GM23338 (cell line): Measurements from ENCODE around the gene EFR3B. TPM values are rescaled to one million over a fixed set of nuclear protein-coding genes. Genes with fewer than 3 reads are reported as not detected.

Source experiments
- ATAC-seq: fragments of 200-7000 bp; cut with Tn5 transposase; 3 replicates; pipeline ENCODE4 v1.9.1; 2020
- DNase-seq: peaks from one replicate; pipeline ENCODE4 v3.0.0-alpha.2; 2015; ENCODE audit warnings: low spot score
- H2AFZ ChIP-seq: fragments of 200-600 bp; sonication (generic); 2 replicates; pipeline ENCODE4 v1.8.0; 2016; ENCODE audit warnings: antibody characterized with exemption, mild to moderate bottlenecking, moderate library complexity
- H3F3A ChIP-seq: fragments of 200-600 bp; sonication (generic); replicated peaks from 2 replicates; pipeline ENCODE4 v1.8.0; 2017; ENCODE audit warnings: antibody characterized with exemption, mixed run types, low read depth
- H3K27ac ChIP-seq: fragments of 200-600 bp; sonication (generic); 2 replicates; pipeline ENCODE4 v1.6.1; 2016; ENCODE audit warnings: low read depth
- H3K27me3 ChIP-seq: fragments of 200-600 bp; sonication (generic); 2 replicates; pipeline ENCODE4 v1.8.0; 2016; ENCODE audit warnings: mild to moderate bottlenecking, mixed run types, moderate library complexity; ENCODE audit not compliant: insufficient read depth
- H3K36me3 ChIP-seq: fragments of 200-600 bp; sonication (generic); 2 replicates; pipeline ENCODE4 v1.8.0; 2016; ENCODE audit warnings: mild to moderate bottlenecking; ENCODE audit not compliant: insufficient read depth
- H3K4me1 ChIP-seq: fragments of 200-600 bp; sonication (generic); 2 replicates; pipeline ENCODE4 v1.8.0; 2016; ENCODE audit warnings: mild to moderate bottlenecking, moderate library complexity; ENCODE audit not compliant: insufficient read depth
- H3K4me2 ChIP-seq: fragments of 200-600 bp; sonication (generic); 2 replicates; pipeline ENCODE4 v1.7.1; 2017; ENCODE audit warnings: mixed run types
- H3K4me3 ChIP-seq: fragments of 200-600 bp; sonication (generic); 2 replicates; pipeline ENCODE4 v1.6.1; 2016; ENCODE audit warnings: mixed run types
- H3K79me2 ChIP-seq: fragments of 200-600 bp; sonication (generic); replicated peaks from 2 replicates; pipeline ENCODE4 v1.8.0; 2017; ENCODE audit warnings: mild to moderate bottlenecking; ENCODE audit not compliant: insufficient read depth
- H3K9me2 ChIP-seq: fragments of 200-600 bp; sonication (generic); 2 replicates; pipeline ENCODE4 v1.8.0; 2017; ENCODE audit not compliant: insufficient read depth
- H4K20me1 ChIP-seq: fragments of 200-600 bp; sonication (generic); replicated peaks from 2 replicates; pipeline ENCODE4 v1.8.0; 2017; ENCODE audit warnings: mild to moderate bottlenecking; ENCODE audit not compliant: insufficient read depth
- H3K27ac Mint-ChIP-seq: 2 replicates; pipeline ENCODE4 v1.8.0; 2020; ENCODE audit warnings: inconsistent platforms, mild to moderate bottlenecking, moderate library complexity, mixed read lengths
- H3K27me3 Mint-ChIP-seq: 3 replicates; pipeline ENCODE4 v1.8.0; 2022; ENCODE audit warnings: low read depth, mild to moderate bottlenecking, moderate library complexity, mixed read lengths, inconsistent platforms; ENCODE audit not compliant: insufficient read depth, poor library complexity
- H3K36me3 Mint-ChIP-seq: 3 replicates; pipeline ENCODE4 v1.8.0; 2021; ENCODE audit warnings: low read depth, mild to moderate bottlenecking, inconsistent platforms, moderate library complexity, mixed read lengths
- H3K4me1 Mint-ChIP-seq: 3 replicates; pipeline ENCODE4 v1.8.0; 2020; ENCODE audit warnings: mild to moderate bottlenecking, inconsistent platforms, mixed read lengths
- H3K4me3 Mint-ChIP-seq: 3 replicates; pipeline ENCODE4 v1.8.0; 2021; ENCODE audit warnings: moderate library complexity, mild to moderate bottlenecking, inconsistent platforms, mixed read lengths
- H3K9me3 Mint-ChIP-seq: 3 replicates; pipeline ENCODE4 v1.8.0; 2020; ENCODE audit warnings: moderate library complexity, mild to moderate bottlenecking, inconsistent platforms, mixed read lengths
- CREB1 ChIP-seq: fragments of 250-450 bp; sonication (Bioruptor Pico); IDR thresholded peaks from 2 replicates; pipeline ENCODE4 v1.5.0; 2020; ENCODE audit warnings: low read depth, mild to moderate bottlenecking, moderate library complexity
- EZH2 ChIP-seq: fragments of 200-600 bp; sonication (generic); IDR thresholded peaks from one replicate; pipeline ENCODE4 v1.8.0; 2017; ENCODE audit warnings: antibody characterized with exemption, mild to moderate bottlenecking, low read depth; ENCODE audit not compliant: unreplicated experiment
- EZH2phosphoT487 ChIP-seq: fragments of 200-600 bp; sonication (generic); IDR thresholded peaks from one replicate; pipeline ENCODE4 v1.8.1; 2018; ENCODE audit warnings: antibody characterized with exemption; ENCODE audit not compliant: unreplicated experiment
- JUNB ChIP-seq: IDR thresholded peaks from one replicate; pipeline ENCODE4 v1.6.1; 2016; ENCODE audit warnings: antibody characterized with exemption; ENCODE audit not compliant: unreplicated experiment
- NANOG ChIP-seq: IDR thresholded peaks from 2 replicates; pipeline ENCODE4 v1.6.1; 2016; ENCODE audit warnings: antibody characterized with exemption, borderline replicate concordance
- POLR2AphosphoS5 ChIP-seq: IDR thresholded peaks from 2 replicates; pipeline ENCODE4 v1.6.1; 2016; ENCODE audit warnings: antibody characterized with exemption, low read depth
- STAT1 ChIP-seq: IDR thresholded peaks from one replicate; pipeline ENCODE4 v1.6.1; 2016; ENCODE audit warnings: antibody characterized with exemption; ENCODE audit not compliant: unreplicated experiment
- ZNF114 ChIP-seq: fragments of 250-450 bp; sonication (Bioruptor Pico); IDR thresholded peaks from 2 replicates; pipeline ENCODE4 v1.5.0; 2020; ENCODE audit warnings: mild to moderate bottlenecking, moderate library complexity
- ZNF331 ChIP-seq: fragments of 250-450 bp; sonication (Bioruptor Pico); IDR thresholded peaks from 2 replicates; pipeline ENCODE4 v1.5.0; 2020; ENCODE audit warnings: low read depth, mild to moderate bottlenecking, moderate library complexity
- polyA plus RNA-seq: library from polyadenylated mRNA; unstranded; fragments of >200 nt; fragmentation: Nextera tagmentation; extraction: Ambion mirVana; gene quantifications from 2 replicates; pipeline ENCODE4 v1.2.1, GENCODE V29; 2016
- total RNA-seq: library from RNA; depleted of rRNA; stranded (reverse); fragments of >200 nt; shearing (Covaris generic); gene quantifications from 2 replicates; pipeline ENCODE4 v1.2.3, GENCODE V29; 2014
- TF ChIP-seq, protein P1 (sequence below): IDR thresholded peaks from 2 replicates; pipeline ENCODE4 v1.6.1; 2016; ENCODE audit warnings: antibody characterized with exemption
- TF ChIP-seq, protein P2 (sequence below), 2 experiments: fragments of 200-600 bp in 1 of 2; sonication (generic) in 1 of 2; conservative IDR thresholded peaks; 2 replicates each; pipeline versions ENCODE4 v1.5.1 to v1.6.1; 2016 to 2017; ENCODE audit warnings: antibody characterized with exemption in 2 of 2, low read depth in 2 of 2, mild to moderate bottlenecking in 2 of 2, moderate library complexity in 1 of 2
- TF ChIP-seq, protein P3 (sequence below): fragments of 250-450 bp; sonication (Bioruptor Pico); IDR thresholded peaks from 2 replicates; pipeline ENCODE4 v1.5.0; 2020; ENCODE audit warnings: mild to moderate bottlenecking, moderate library complexity
- TF ChIP-seq, protein P4 (sequence below): IDR thresholded peaks from one replicate; pipeline ENCODE4 v1.6.1; 2018; ENCODE audit warnings: antibody characterized with exemption; ENCODE audit not compliant: unreplicated experiment

EFR3B gene
- total and polyA plus RNA-seq, 2 experiments from 2014 or later, result 3.3 to 10.7 TPM

DNA sequence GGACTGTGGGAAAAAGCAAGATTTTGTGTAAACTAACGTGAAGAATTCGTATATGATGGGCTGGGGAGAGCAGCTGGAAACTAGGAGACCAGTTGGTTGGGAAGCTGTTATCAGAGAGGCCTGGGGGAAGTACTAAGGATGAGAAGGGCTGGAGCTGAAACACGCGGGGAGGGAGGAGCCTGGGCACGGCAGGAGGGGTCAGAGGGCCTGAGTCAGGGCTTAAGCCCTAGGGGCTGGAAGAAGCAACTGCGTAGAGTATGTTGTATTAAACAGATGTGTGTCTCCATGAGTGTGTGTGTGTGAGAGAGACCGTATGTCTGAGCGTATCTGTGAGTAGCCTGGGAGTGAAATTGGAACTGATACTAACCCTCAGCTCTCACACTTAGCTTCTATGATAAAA is 118.1 kb downstream of the EFR3B start:
- H3K36me3 ChIP-seq, result no peaks in the 10 kb centered on the region
- ATAC-seq, result peak; percentile 85
- Mint-ChIP-seq H3K4me1 (peaks cover 12% of the 10 kb centered on the region), H3K36me3 (no peaks in the 10 kb centered on the region; the same call in 2 of the 3 replicates), H3K27ac (no peak overlapping the region), H3K9me3 (no peaks in the 10 kb centered on the region), H3K4me3 (no peak overlapping the region), H3K27me3 (peaks cover 10% of the 10 kb centered on the region)
- TF ChIP-seq EZH2phosphoT487 (no peak), EZH2 (no peak), POLR2AphosphoS5 (no peak), ZNF331 (CRISPR knock-in tag) (no peak), NANOG (no peak), ZNF114 (CRISPR knock-in tag) (no peak), CREB1 (CRISPR knock-in tag) (no peak), JUNB (no peak), STAT1 (no peak)
- TF ChIP-seq, protein P1, sequence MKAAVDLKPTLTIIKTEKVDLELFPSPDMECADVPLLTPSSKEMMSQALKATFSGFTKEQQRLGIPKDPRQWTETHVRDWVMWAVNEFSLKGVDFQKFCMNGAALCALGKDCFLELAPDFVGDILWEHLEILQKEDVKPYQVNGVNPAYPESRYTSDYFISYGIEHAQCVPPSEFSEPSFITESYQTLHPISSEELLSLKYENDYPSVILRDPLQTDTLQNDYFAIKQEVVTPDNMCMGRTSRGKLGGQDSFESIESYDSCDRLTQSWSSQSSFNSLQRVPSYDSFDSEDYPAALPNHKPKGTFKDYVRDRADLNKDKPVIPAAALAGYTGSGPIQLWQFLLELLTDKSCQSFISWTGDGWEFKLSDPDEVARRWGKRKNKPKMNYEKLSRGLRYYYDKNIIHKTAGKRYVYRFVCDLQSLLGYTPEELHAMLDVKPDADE, result no peak
- TF ChIP-seq, protein P2, sequence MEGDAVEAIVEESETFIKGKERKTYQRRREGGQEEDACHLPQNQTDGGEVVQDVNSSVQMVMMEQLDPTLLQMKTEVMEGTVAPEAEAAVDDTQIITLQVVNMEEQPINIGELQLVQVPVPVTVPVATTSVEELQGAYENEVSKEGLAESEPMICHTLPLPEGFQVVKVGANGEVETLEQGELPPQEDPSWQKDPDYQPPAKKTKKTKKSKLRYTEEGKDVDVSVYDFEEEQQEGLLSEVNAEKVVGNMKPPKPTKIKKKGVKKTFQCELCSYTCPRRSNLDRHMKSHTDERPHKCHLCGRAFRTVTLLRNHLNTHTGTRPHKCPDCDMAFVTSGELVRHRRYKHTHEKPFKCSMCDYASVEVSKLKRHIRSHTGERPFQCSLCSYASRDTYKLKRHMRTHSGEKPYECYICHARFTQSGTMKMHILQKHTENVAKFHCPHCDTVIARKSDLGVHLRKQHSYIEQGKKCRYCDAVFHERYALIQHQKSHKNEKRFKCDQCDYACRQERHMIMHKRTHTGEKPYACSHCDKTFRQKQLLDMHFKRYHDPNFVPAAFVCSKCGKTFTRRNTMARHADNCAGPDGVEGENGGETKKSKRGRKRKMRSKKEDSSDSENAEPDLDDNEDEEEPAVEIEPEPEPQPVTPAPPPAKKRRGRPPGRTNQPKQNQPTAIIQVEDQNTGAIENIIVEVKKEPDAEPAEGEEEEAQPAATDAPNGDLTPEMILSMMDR (conservative IDR thresholded peaks at IDR 0.05; ENCODE audit: low read depth in 2 of 2), result no peak; a peak in 1 of 4 replicates
- TF ChIP-seq, protein P3, sequence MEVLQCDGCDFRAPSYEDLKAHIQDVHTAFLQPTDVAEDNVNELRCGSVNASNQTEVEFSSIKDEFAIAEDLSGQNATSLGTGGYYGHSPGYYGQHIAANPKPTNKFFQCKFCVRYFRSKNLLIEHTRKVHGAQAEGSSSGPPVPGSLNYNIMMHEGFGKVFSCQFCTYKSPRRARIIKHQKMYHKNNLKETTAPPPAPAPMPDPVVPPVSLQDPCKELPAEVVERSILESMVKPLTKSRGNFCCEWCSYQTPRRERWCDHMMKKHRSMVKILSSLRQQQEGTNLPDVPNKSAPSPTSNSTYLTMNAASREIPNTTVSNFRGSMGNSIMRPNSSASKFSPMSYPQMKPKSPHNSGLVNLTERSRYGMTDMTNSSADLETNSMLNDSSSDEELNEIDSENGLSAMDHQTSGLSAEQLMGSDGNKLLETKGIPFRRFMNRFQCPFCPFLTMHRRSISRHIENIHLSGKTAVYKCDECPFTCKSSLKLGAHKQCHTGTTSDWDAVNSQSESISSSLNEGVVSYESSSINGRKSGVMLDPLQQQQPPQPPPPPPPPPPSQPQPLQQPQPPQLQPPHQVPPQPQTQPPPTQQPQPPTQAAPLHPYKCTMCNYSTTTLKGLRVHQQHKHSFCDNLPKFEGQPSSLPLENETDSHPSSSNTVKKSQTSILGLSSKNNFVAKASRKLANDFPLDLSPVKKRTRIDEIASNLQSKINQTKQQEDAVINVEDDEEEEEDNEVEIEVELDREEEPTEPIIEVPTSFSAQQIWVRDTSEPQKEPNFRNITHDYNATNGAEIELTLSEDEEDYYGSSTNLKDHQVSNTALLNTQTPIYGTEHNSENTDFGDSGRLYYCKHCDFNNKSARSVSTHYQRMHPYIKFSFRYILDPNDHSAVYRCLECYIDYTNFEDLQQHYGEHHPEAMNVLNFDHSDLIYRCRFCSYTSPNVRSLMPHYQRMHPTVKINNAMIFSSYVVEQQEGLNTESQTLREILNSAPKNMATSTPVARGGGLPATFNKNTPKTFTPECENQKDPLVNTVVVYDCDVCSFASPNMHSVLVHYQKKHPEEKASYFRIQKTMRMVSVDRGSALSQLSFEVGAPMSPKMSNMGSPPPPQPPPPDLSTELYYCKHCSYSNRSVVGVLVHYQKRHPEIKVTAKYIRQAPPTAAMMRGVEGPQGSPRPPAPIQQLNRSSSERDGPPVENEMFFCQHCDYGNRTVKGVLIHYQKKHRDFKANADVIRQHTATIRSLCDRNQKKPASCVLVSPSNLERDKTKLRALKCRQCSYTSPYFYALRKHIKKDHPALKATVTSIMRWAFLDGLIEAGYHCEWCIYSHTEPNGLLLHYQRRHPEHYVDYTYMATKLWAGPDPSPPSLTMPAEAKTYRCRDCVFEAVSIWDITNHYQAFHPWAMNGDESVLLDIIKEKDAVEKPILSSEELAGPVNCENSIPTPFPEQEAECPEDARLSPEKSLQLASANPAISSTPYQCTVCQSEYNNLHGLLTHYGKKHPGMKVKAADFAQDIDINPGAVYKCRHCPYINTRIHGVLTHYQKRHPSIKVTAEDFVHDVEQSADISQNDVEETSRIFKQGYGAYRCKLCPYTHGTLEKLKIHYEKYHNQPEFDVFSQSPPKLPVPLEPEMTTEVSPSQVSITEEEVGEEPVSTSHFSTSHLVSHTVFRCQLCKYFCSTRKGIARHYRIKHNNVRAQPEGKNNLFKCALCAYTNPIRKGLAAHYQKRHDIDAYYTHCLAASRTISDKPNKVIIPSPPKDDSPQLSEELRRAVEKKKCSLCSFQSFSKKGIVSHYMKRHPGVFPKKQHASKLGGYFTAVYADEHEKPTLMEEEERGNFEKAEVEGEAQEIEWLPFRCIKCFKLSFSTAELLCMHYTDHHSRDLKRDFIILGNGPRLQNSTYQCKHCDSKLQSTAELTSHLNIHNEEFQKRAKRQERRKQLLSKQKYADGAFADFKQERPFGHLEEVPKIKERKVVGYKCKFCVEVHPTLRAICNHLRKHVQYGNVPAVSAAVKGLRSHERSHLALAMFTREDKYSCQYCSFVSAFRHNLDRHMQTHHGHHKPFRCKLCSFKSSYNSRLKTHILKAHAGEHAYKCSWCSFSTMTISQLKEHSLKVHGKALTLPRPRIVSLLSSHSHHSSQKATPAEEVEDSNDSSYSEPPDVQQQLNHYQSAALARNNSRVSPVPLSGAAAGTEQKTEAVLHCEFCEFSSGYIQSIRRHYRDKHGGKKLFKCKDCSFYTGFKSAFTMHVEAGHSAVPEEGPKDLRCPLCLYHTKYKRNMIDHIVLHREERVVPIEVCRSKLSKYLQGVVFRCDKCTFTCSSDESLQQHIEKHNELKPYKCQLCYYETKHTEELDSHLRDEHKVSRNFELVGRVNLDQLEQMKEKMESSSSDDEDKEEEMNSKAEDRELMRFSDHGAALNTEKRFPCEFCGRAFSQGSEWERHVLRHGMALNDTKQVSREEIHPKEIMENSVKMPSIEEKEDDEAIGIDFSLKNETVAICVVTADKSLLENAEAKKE (CRISPR knock-in tag), result no peak
- TF ChIP-seq, protein P4, sequence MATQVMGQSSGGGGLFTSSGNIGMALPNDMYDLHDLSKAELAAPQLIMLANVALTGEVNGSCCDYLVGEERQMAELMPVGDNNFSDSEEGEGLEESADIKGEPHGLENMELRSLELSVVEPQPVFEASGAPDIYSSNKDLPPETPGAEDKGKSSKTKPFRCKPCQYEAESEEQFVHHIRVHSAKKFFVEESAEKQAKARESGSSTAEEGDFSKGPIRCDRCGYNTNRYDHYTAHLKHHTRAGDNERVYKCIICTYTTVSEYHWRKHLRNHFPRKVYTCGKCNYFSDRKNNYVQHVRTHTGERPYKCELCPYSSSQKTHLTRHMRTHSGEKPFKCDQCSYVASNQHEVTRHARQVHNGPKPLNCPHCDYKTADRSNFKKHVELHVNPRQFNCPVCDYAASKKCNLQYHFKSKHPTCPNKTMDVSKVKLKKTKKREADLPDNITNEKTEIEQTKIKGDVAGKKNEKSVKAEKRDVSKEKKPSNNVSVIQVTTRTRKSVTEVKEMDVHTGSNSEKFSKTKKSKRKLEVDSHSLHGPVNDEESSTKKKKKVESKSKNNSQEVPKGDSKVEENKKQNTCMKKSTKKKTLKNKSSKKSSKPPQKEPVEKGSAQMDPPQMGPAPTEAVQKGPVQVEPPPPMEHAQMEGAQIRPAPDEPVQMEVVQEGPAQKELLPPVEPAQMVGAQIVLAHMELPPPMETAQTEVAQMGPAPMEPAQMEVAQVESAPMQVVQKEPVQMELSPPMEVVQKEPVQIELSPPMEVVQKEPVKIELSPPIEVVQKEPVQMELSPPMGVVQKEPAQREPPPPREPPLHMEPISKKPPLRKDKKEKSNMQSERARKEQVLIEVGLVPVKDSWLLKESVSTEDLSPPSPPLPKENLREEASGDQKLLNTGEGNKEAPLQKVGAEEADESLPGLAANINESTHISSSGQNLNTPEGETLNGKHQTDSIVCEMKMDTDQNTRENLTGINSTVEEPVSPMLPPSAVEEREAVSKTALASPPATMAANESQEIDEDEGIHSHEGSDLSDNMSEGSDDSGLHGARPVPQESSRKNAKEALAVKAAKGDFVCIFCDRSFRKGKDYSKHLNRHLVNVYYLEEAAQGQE, result no peak
- H4K20me1 ChIP-seq, result no peaks in the 10 kb centered on the region
- H3K4me3 ChIP-seq, result no peak overlapping the region
- H3K4me1 ChIP-seq, result peaks cover 8% of the 10 kb centered on the region; the same call in 1 of the 2 replicates
- H3K9me2 ChIP-seq, result no peaks in the 10 kb centered on the region
- H3K4me2 ChIP-seq, result 0 out of 2 replicates have a peak overlapping the region, but pooled peaks have one; percentile 64
- peak; percentile 78 for DNase-seq
- H3K27me3 ChIP-seq, result peaks cover 1% of the 10 kb centered on the region; the same call in 1 of the 2 replicates
- no peak overlapping the region for H3K27ac ChIP-seq
- H3F3A ChIP-seq, result 0 out of 2 replicates have a peak, but pooled peaks cover 4% of the 10 kb centered on the region
- H2AFZ ChIP-seq, result no peak overlapping the region
- H3K79me2 ChIP-seq, result no peaks in the 10 kb centered on the region
